ENCODE data around the gene POLE2.
"Not testable (repeated sequence)": the region's sequence is repeated elsewhere in the genome, so short reads cannot be mapped to it uniquely, and the experiment has no call there.

The POLE2 gene

GRCh38 chr14:49619273-49619672 is 68.7 kb downstream of the POLE2 start:
- not testable (repeated sequence) for DNase-seq

- DNase-seq = no peak
Observed at GRCh38 chr14:49617852-49618519, 70.0 kb downstream of the POLE2 start.

GRCh38 chr14:49615776-49616175 is 72.2 kb downstream of the POLE2 start:
- DNase-seq = no peak

GRCh38 chr14:49614196-49614595 is 73.8 kb downstream of the POLE2 start:
- no peak for DNase-seq

GRCh38 chr14:49612671-49613070 is 75.3 kb downstream of the POLE2 start:
- no peak for DNase-seq

DNA sequence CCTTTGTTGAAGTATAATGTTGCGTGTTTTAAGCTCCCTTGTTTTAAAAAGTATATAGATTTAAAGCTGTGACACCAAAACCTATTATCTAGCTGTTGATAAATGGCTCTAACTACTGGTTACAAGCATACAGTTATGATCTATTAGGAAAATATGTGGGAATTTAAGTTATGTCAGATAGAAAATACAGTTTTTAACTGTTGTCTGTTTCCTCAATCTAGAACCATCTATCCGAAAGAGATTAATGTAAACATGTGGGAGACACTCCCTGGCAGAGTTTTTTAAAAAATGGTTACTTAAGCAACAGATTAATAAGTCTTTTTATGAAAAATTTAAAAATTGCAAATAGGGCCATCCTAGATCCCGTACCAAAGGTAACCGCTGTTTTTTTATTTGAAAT is 75.8 kb downstream of the POLE2 start:
- no peak for DNase-seq

GRCh38 chr14:49607583-49607982 is 80.4 kb downstream of the POLE2 start:
- no peak for DNase-seq

GRCh38 chr14:49598485-49599300 is 89.3 kb downstream of the POLE2 start, which contains the start of gene LRR1:
Gene LRR1 (plus strand): TSS chr14:49598940. CDS start chr14:49599021, 81 bp downstream.
- DNase-seq = peak; percentile 86

DNA sequence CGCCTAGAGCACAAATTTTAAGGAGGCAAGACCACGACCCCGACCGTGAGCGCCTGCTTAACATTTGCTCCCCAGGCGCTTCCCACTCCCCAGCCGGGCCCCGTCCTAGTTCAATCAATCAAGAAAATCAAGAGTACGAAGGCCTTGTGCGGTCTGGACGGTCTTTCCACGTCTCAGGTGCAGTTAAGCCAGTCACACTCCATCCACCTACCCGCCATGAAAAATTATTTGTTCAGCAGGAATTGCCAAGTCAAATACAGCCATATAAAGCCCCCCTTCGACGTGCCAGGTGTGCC is 89.9 kb downstream of the POLE2 start:
- peak; percentile 20 for DNase-seq

GRCh38 chr14:49594347-49595091 is 93.5 kb downstream of the POLE2 start:
- no peak for DNase-seq

All from stimulated activated CD4-positive, alpha-beta T cell treated with anti-CD3 and anti-CD28 coated beads, Interleukin-4, amount 100 ng/mL, for 1 hour (primary cell).